HG03558 (cell line): ENCODE results near the gene SDC4.

ENCODE experiments used
- ATAC-seq: cut with Tn5 transposase; IDR thresholded peaks from one replicate; pipeline ENCODE4 v1.9.1; 2021; ENCODE audit warnings: moderate number of reproducible peaks; ENCODE audit not compliant: unreplicated experiment; ENCODE audit errors: extremely low read depth

The SDC4 gene

DNA sequence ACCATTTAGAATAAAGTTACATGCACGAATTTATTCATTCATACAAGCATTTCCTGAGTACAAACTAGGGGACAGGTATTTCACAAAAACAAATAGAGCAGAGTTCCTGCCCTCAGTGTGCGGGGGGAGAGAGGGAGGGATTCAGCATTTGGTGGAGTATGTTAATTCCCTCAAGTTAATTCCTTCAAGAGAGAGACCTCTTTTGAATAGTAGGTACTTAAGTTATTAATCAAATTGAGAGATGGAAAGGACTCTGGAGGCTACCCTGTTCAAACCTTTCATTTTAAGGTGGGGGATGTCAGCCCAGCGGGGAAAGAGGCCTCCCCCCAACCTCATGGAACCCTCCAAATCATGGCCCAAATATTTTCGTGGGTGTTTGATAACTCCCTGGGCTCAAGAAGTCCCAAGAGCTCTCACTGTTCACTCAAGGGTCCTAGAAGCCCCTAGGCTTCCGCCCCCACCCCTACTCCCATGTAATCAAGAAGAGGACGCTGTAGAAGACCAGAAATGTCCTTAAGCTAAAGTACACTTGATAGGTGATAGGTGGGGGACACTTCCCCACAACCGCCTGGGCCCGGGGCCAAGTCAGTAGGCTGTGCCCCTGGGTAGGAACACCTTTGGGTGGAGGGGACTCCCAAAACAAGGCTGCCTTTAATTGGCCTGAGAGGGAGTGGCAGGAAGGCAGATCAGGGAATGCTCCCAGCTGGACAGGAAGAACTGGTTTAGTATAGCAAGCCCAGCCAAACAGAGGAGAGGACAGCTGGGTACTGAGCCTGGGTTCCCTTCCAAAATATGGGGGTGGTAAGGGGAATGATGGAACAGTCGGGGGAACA is 2.9 kb downstream of the SDC4 start:
- no peak for ATAC-seq

GRCh38 chr20:45344168-45344860 is 3.9 kb downstream of the SDC4 start:
- ATAC-seq, result no peak

- no peak for ATAC-seq
Measured at GRCh38 chr20:45343532-45344167, 4.6 kb downstream of the SDC4 start.

- ATAC-seq, result no peak
Measured at GRCh38 chr20:45342855-45343531, 5.2 kb downstream of the SDC4 start.

- no peak for ATAC-seq
Measured at GRCh38 chr20:45341939-45342854, 6.0 kb downstream of the SDC4 start.

DNA sequence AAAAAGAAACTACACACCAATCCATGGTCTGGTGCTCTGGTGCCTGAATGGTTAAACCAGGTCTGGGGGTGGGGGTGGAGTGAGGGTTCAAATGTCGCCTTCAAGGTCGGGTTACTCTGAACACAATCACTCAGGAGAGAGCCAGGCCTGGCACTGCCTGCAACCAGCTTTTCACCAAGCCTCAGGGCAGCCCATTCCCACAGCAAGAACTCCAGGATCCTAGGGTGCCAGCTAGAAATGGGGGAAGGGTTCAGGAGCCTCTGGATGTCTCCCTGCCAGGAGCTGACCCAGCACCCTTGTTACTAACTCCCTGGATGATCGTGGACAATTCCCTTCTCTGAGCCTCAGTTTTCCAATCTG is 6.7 kb downstream of the SDC4 start:
- no peak for ATAC-seq

GRCh38 chr20:45340951-45341350 is 7.3 kb downstream of the SDC4 start:
- ATAC-seq, result no peak

- no peak for ATAC-seq
Measured at GRCh38 chr20:45340236-45340847, 7.9 kb downstream of the SDC4 start.

DNA sequence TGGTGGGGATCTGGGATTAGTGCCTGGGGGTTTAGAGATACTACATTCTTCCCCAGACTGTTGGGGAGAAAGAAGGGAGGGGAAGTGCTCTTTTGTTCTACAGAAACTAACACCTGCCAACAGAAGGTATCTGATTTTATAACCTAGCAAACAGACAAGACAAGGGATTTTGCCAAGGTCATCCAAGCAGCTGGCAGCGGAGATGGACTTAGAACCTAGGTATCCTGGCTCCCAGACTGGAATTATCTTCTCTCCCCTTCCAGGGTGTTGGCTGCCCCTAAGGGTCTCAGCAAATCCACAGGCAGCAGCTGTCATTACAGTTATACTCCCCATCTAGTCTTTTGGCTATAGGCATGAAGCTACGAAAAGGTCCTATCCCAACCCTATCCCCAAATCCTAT is 8.4 kb downstream of the SDC4 start:
- ATAC-seq, result no peak

- ATAC-seq, result no peak
Measured at GRCh38 chr20:45339084-45339483, 9.1 kb downstream of the SDC4 start.

DNA sequence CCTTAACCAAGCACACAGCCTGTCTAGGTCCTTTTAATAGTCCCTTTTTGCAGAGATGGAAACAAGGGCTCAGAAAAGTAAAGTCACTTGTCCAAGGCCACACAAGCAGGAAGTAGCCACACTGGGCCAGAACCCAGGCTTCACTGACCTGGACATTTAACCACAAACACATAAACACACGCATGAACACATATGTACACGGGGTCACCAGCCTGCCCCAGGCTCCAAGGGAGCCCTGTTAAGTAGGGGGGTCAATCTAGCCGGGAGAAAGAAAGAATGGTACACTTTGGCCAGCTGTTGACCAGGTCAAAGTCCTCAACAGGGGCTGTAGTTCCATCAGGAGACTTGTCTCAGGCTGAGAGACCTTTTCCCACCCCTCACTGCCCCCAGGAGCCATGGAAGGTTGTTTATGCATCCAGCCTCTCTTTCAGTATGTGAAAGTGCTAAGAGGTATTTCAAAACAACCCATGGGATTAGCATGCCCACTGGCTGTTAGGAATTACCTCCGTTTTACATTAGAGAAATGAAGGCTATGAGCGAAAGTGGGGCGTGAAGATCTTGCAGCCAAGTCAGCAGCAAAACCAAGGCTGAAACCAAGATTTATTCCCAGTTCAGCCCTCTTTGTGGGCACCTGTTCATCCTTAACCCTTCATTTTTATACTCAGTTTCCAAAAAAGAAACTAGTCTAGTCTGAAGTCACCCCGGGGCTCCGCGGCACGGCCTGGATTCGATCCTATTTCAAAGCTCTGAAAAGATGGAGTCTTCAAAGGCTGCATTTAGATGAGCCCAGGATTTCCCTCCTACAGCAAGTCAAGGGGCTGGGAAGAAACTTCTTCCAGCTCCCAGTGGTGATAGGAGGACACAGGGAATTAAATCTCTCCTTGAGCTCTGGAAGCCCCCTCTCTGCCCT is 9.8 kb downstream of the SDC4 start:
- no peak for ATAC-seq

DNA sequence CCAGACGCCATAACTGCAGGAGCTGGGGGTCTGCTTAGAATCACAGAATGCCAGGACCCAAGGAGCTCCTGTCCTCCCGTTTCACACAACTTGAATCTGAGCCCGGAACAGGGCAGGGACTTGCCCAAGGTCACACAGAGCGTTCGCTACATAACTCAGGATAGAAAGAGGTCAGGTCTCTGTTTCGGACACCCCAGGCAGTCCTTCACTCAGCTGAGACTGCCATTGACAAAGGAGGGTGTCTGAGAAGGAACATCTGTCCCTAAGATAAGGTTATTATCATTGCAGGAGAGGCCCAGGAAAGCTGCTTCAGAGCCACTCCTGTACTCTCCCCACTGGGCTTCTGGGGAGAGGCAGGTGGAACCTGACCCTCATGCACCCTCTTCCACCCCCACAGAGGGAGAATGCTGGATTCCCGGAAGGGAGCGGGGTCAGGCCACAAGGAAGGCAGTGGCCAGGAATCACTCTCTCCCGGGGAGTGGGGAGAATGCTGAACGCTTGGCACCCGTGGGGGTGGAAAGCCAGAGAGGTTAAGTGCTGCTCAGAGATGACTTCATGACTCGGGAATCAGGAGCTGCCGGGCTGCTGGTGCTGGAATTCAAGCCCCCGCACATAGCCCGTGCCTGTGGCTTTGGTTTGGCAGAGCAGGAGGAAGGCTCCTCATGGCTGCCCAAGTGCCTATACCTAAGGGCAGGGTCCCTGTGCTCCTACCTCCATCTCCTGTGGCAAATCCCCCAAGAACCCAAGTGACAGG is 10.7 kb downstream of the SDC4 start:
- ATAC-seq, result no peak

DNA sequence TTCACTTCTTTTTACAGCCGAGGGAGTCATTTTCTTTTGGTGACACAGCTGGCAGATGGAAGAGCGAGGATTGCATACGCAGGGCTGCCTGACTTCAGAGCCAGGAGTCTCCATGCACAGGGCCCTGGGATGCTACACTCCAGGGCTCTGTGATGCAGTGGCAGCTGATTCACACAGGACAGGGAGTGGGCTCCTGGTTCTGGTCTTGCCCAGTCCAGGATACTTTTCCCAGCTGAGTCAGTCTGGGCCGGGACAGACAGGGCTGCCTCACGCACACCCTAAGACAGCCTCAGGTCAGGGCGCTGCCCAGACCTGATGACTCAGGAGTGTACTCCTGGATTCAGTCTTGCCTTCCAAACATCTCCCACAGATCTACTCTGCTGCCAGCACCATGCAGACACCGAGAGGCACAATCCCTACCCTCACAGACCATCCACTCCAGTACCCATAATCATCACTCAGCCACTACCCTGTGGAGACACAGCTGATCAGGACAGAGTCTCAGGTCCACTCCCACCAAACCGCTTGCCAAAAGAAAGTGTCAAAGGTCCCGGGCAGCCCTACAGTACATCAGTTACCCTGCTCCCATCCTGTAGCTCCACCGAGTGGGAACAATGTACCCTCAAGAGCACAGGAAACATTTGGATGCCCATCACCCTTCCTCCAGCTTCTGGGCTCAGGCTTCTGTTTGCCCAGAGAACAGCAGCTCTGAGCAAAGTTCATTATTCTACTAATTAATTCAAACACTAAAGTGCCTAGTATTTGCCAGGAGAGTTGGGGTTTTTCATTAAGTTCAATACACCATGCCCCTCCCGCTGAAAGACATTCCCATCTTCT is 11.5 kb downstream of the SDC4 start:
- ATAC-seq, result no peak

GRCh38 chr20:45330476-45330875 is 17.7 kb downstream of the SDC4 start:
- no peak for ATAC-seq

- ATAC-seq, result no peak
Measured at GRCh38 chr20:45329497-45330319, 18.5 kb downstream of the SDC4 start.

DNA sequence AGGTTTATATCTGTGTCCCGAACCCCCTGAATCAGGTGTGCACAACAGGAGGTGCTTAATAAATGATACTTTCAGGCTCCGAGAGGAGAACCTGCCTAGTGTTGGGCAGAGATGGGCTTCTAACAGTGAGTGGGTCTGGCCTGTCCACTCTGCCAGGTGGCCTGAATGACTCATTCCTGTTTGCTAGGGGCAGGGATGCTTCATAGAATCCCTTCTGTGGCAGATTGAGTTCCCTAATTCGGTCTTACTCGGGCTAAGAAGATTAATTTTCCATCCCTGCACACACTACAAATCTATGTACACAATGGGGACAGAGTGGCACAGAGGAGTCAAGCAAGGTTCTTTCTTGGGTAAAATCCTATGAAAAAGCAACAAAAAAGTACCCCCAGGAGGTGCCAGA is 19.8 kb downstream of the SDC4 start:
- no peak for ATAC-seq
